ENCODE results near the gene COX6A1. TPM values are rescaled to one million over a fixed set of nuclear protein-coding genes. Genes with fewer than 3 reads are reported as not detected.

The COX6A1 gene
- polyA plus RNA-seq, 1 experiment = 414 TPM

DNA sequence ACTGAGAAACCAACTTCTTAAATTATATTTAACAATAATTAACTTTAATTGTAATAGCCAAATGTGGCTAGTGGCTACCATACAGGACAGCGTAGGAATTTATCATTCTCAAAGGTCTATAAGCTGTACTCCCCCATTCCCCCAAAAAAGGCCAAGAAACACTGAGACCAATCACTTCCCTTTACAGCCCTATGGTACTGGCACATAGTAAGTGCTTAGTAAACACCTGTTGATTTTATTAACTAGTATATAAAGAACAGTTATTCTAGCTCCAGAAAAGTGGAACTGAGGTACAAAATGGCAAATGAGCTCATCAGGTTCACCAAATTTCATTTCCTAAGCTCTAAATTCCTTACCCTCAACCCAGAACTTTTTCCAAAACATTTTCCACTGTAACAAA is 37.7 kb downstream of the COX6A1 start:
- DNase-seq (ENCODE audit: low read depth, low spot score) = no peak
- Histone ChIP-seq H3K4me3 (ENCODE audit: low read depth, low read length) (no peak overlapping the region), H3K27me3 (ENCODE audit: control insufficient read depth, insufficient read depth, low read length) (no peaks in the 10 kb centered on the region), H3K27ac (ENCODE audit: low read depth, low read length) (no peak overlapping the region), H3K9me3 (ENCODE audit: control insufficient read depth, insufficient read depth, low read length) (no peaks in the 10 kb centered on the region)
- ChIA-PET CTCF (interaction anchor here (1.3 kb wide), 1 partner anchor 12 kb away, joined by 3 read pairs; no protein-coding TSS in a partner anchor), POLR2A (no interaction called here)
- TF ChIP-seq, protein P1, sequence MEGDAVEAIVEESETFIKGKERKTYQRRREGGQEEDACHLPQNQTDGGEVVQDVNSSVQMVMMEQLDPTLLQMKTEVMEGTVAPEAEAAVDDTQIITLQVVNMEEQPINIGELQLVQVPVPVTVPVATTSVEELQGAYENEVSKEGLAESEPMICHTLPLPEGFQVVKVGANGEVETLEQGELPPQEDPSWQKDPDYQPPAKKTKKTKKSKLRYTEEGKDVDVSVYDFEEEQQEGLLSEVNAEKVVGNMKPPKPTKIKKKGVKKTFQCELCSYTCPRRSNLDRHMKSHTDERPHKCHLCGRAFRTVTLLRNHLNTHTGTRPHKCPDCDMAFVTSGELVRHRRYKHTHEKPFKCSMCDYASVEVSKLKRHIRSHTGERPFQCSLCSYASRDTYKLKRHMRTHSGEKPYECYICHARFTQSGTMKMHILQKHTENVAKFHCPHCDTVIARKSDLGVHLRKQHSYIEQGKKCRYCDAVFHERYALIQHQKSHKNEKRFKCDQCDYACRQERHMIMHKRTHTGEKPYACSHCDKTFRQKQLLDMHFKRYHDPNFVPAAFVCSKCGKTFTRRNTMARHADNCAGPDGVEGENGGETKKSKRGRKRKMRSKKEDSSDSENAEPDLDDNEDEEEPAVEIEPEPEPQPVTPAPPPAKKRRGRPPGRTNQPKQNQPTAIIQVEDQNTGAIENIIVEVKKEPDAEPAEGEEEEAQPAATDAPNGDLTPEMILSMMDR (IDR thresholded peaks at IDR 0.05; ENCODE audit: low read depth, low read length) = no peak

DNA sequence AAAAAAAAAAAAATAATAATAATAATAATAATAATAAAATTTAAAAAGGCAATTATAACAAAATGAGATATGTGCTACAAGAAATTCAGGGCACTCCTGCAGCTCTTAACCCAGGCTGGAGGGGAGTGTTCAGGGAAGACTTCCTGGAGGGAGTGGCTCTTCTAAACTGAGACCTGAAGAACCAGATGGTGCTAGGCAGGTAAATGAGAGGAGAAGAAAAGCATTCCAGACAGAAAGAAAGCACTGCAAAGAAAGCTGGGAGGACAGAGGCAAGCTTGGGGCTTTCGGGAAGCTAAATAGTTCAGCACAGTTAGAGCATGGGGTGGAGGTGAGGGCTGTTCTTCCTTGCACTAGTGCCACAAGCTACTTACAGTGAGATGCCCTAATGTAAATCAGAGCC is 41.5 kb downstream of the COX6A1 start:
- ChIA-PET POLR2A (no interaction called here), CTCF (interaction anchor here (1.0 to 2.4 kb wide), 2 partner anchors 9 to 39 kb away, joined by 3 to 11 read pairs; no protein-coding TSS in a partner anchor)
- Histone ChIP-seq H3K9me3 (ENCODE audit: control insufficient read depth, insufficient read depth, low read length) (no peaks in the 10 kb centered on the region), H3K27ac (ENCODE audit: low read depth, low read length) (no peak overlapping the region), H3K4me3 (ENCODE audit: low read depth, low read length) (no peak overlapping the region), H3K27me3 (ENCODE audit: control insufficient read depth, insufficient read depth, low read length) (no peaks in the 10 kb centered on the region)
- TF ChIP-seq, protein P1 (IDR thresholded peaks at IDR 0.05; ENCODE audit: low read depth, low read length) = no peak
- no peak for DNase-seq (ENCODE audit: low read depth, low spot score)

DNA sequence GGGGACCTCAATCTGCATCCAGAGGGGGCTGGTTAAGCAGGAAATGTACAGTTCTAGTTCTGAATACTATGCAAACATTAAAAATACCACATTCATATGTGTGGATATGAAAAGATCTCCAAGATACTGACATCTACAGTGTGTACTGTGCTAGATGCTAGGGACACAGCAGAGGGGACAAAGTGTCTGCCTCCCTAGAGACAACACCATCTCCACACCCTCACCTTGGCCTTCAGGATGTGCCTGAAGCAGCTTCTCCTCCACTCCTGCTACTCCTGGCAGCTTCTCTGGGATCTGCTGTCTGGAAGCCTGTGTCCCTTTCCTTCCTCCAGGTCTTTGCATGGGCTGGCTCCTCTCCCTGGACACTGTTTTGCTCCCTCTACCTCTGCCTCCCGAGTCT is 42.3 kb downstream of the COX6A1 start:
- ChIA-PET CTCF (interaction anchor here (0.5 to 2.4 kb wide), 3 partner anchors 10 to 86 kb away, joined by 3 to 11 read pairs (median 3); no protein-coding TSS in a partner anchor), POLR2A (no interaction called here)
- Histone ChIP-seq H3K4me3 (ENCODE audit: low read depth, low read length) (no peak overlapping the region), H3K27me3 (ENCODE audit: control insufficient read depth, insufficient read depth, low read length) (no peaks in the 10 kb centered on the region), H3K27ac (ENCODE audit: low read depth, low read length) (no peak overlapping the region), H3K9me3 (ENCODE audit: control insufficient read depth, insufficient read depth, low read length) (no peaks in the 10 kb centered on the region)
- DNase-seq (ENCODE audit: low read depth, low spot score) = no peak
- TF ChIP-seq, protein P1 (IDR thresholded peaks at IDR 0.05; ENCODE audit: low read depth, low read length) = no peak

DNA sequence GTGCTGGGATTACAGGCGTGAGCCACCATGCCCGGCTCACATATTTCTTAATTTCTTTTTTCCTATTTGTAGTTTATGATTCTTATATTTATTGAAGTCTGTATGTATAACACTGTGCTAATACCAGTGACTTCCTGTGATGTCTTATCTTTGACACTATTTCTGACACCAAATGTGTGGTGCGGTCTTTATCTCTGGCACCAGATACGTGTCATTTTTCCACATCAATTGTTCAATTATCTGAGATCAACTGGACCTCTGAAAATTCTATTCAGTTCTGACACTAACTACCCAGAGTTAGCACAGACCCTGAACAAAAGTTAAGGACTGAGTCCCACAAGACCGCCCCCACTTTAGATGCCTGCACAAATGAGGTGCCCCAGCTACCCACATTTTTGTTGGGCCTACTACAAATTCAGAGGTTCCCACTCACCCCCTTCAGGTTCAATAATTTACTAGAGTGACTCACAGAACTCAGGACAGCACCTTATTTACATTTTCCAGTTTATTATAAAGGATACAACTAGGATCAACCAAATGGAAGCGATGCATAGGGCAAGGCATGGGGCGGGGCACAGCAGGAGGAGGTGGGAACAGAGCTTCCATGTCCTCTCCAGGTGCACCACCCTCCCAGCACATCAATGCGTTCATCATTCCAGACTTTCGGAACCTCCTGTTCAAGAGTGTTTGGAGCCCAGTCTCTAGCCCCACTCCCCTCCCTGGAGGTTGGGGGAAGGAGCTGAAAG is 43.3 kb downstream of the COX6A1 start:
- TF ChIP-seq, protein P1 (IDR thresholded peaks at IDR 0.05; ENCODE audit: low read depth, low read length) = no peak
- Histone ChIP-seq H3K9me3 (ENCODE audit: control insufficient read depth, insufficient read depth, low read length) (no peaks in the 10 kb centered on the region), H3K4me3 (ENCODE audit: low read depth, low read length) (no peak overlapping the region), H3K27ac (ENCODE audit: low read depth, low read length) (no peak overlapping the region), H3K27me3 (ENCODE audit: control insufficient read depth, insufficient read depth, low read length) (no peaks in the 10 kb centered on the region)
- no peak for DNase-seq (ENCODE audit: low read depth, low spot score)
- CTCF ChIA-PET = interaction anchor here (1.4 kb wide), 1 partner anchor 11 kb away, joined by 6 read pairs; the partner anchor contains the start of gene SRSF9
- POLR2A ChIA-PET = interaction anchor here (0.6 kb wide), 1 partner anchor 26 kb away, joined by 4 read pairs; no protein-coding TSS in a partner anchor

DNA sequence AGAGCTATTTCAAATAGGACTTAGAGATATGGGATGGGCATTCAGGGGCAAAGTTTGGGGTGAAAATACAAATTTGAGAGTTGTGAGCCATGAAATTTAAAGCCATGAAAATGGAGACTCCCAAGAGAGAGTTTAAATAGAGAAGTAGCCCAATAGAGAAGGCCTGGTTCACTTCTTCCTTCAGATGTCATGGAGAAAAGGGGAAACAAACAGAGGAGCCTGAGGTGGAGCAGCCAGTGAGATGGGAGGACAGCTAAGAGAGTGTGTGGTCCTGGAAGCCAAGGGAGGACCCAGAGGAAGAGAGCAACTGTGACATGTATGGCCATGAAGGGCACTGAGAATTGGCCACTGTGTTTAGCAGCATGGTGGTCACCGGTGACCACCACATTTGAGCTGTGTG is 45.7 kb downstream of the COX6A1 start:
- ChIA-PET POLR2A (interaction anchor here (1.2 kb wide), 1 partner anchor 12 kb away, joined by 4 read pairs; the partner anchor contains the start of gene DYNLL1), CTCF (interaction anchor here (1.1 kb wide), 1 partner anchor 13 kb away, joined by 5 read pairs; no protein-coding TSS in a partner anchor)
- no peak overlapping the region for H3K27ac ChIP-seq (ENCODE audit: low read depth, low read length)
- H3K4me3 ChIP-seq (ENCODE audit: low read depth, low read length) = no peak overlapping the region
- no peaks in the 10 kb centered on the region for H3K27me3 ChIP-seq (ENCODE audit: control insufficient read depth, insufficient read depth, low read length)
- TF ChIP-seq, protein P1 (IDR thresholded peaks at IDR 0.05; ENCODE audit: low read depth, low read length) = no peak
- H3K9me3 ChIP-seq (ENCODE audit: control insufficient read depth, insufficient read depth, low read length) = no peaks in the 10 kb centered on the region
- no peak for DNase-seq (ENCODE audit: low read depth, low spot score)
